Activated CD4-positive, CD25-positive, alpha-beta regulatory T cell treated with anti-CD3 and anti-CD28 coated beads, Interleukin-2, amount 50 U/mL, for 72 hours (primary cell): Measurements from ENCODE around the gene CDC42BPG.

Experiments used
- DNase-seq: peaks from one replicate; pipeline ENCODE4 v3.0.0; 2021

The CDC42BPG gene, protein sequence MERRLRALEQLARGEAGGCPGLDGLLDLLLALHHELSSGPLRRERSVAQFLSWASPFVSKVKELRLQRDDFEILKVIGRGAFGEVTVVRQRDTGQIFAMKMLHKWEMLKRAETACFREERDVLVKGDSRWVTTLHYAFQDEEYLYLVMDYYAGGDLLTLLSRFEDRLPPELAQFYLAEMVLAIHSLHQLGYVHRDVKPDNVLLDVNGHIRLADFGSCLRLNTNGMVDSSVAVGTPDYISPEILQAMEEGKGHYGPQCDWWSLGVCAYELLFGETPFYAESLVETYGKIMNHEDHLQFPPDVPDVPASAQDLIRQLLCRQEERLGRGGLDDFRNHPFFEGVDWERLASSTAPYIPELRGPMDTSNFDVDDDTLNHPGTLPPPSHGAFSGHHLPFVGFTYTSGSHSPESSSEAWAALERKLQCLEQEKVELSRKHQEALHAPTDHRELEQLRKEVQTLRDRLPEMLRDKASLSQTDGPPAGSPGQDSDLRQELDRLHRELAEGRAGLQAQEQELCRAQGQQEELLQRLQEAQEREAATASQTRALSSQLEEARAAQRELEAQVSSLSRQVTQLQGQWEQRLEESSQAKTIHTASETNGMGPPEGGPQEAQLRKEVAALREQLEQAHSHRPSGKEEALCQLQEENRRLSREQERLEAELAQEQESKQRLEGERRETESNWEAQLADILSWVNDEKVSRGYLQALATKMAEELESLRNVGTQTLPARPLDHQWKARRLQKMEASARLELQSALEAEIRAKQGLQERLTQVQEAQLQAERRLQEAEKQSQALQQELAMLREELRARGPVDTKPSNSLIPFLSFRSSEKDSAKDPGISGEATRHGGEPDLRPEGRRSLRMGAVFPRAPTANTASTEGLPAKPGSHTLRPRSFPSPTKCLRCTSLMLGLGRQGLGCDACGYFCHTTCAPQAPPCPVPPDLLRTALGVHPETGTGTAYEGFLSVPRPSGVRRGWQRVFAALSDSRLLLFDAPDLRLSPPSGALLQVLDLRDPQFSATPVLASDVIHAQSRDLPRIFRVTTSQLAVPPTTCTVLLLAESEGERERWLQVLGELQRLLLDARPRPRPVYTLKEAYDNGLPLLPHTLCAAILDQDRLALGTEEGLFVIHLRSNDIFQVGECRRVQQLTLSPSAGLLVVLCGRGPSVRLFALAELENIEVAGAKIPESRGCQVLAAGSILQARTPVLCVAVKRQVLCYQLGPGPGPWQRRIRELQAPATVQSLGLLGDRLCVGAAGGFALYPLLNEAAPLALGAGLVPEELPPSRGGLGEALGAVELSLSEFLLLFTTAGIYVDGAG (N-terminal part only)

DNA sequence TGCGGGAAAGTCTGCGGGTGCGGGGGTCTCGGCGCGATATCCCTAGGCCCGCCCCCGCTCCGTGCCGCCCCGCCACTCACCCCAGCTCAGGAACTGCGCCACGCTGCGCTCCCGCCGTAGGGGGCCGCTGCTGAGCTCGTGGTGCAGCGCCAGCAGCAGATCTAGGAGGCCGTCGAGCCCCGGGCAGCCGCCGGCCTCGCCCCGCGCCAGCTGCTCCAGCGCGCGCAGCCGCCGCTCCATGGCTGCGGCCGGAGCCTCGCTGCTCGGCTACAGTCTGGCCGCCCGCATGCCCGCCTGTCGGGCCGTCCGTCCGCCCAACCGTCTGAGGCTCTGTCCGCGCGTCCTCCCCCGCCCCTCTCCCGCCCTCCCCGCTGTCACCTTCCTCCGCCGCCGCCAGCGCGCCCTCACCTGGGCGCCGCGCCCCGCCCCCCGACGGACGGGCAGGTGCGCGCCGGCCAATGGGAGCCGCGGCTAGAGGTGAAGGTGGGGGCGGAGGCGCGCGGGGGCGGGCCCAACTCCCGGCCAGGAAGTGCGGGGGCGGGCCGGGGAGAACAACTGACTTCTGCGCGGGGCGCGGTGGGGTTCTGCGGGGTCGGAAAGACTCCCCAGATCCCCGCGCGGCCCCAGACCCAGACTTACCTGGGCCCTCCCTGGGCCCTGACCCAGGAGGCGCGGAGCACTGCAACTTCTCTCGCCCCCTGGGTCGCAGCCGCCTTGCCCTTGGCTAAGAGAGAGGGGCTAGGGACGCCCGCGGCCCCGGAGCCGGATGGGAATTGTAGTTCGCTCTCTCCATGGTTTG lies at the start of gene CDC42BPG:
Gene CDC42BPG, minus strand, starts transcription at position 324 of the 799 bp plus-strand sequence. Its CDS starts 84 bp downstream, at position 240.
- DNase-seq = peak; percentile 62

DNA sequence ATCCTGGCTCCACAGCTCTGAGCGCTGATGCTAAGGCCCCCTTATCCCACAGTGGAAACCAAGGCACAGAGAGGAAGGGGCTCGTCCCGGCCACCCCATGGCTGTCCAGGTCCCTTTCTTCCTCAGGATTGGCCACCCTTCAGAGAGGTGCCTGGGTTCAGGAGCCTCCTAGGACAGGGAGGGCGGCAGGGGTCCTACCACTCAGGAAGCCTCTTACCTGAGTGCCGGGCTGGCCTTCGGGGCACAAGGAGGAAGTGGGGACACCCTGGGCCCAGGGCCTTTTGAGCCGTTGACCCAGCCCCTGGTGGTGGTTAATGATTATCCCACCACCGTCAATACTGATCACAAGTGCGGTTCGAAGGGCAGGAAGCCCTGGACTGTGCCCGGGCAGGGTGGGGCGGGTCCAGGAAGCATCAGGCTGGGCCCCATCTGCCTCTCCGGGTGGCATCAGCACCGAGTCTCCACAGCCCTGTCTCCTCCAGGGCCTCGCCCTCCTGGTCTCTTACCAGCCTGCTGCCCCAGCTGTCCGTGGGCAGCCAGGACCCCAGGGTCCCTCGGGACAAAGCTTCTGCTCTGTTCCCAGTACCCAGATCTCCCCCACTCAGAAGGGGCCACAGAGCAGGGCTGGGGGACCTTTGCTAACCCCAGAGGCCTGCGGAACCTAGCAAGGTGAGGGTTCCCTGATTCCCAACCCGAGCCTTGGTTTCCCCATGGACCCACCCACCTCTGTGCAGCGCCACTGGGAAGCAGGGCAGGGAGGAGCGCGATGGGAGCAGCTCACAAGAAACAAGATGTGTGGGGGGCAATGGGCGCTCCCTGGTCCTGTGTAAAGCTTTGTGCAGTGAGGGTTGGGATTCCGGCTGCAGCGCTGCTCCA lies 49.0 kb upstream of the CDC42BPG start:
- no peak for DNase-seq

DNA sequence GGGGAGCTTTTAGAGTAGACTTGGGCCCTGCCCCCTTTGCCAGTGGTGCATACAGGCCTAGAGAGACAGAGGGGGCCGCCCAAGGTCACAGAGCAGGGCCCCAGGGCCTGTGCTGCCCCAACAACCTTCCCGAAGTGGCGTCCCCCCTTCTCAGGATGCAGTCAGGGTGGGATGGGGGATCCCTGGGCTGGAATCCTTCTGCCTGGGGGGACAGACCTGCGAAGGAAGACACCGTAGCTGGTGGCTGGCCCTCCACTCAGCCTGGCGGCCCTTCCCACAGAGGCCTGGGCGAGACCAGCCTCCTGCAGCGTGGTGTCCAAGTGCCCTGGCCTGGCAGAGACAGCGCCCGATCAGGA lies 48.4 kb upstream of the CDC42BPG start:
- no peak for DNase-seq

DNA sequence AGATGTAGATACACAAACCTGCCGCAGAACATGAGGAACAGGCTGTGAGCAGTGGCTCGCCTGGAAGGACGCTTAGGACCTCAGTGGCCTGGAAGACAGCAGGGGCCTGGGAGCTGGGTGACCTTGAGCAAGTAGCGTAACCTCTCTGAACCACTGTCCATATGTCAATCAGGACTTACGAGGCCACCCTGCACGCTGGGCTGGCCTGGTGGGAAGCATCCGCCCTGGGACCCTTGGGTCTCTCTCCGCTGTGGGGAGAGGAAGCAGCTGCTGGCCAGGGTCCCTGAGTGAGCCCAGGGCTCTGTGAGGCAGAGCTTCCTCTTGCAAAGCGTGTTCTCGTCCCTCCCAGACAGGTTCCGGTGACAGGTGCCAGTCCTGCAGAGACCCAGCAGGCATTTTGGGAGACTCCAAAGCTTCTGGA lies 48.0 kb upstream of the CDC42BPG start:
- no peak for DNase-seq

DNA sequence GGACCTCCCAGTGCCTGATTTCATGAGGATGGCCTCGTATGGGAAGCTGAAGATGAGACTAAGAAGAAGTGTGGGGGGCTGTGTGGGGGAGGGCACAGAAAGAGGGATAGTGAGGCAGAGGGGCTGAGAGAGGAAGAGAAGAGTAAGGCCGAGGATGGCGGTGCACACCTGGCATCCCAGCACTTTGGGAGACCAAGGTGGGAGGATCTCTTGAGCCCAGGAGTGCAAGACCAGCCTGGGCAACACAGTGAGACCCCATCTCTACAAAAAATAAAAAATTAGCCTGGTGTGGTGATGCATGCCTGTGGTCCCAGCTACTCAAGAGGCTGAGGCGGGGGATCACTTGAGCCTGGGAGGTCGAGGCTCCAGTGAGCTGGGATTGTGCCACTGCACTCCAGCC lies 47.4 kb upstream of the CDC42BPG start:
- DNase-seq = no peak

DNA sequence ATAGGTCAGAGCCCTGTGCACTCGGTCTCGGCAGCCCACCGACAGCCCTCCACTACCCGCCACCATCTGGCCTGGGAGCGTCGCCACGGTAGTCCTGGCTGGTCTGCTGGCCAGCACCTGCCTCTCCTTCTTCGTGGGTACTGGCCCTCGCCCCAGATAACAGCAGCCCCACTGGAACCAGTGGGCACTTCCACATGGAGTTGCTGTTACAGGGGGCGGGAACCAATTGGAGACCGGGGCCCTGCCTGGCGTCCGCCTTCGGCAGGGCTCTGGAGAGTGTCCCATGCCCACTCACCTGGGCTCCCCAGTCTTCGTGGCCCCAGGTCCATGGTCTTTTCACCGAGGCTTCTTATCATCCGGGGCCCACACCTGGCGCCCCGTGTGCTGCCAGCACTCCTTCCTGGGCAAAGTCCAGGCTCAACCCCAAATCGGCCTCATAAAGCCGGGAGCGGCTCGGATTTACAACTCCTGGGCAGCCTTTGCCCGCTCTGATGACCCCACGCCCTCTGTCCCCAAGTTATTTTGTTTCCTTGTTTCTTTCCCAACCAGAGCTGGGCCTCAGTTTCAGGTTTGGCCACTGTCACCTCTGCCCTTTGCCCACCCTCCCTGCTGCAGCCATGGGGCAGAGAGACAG lies 46.9 kb upstream of the CDC42BPG start:
- DNase-seq = no peak

DNA sequence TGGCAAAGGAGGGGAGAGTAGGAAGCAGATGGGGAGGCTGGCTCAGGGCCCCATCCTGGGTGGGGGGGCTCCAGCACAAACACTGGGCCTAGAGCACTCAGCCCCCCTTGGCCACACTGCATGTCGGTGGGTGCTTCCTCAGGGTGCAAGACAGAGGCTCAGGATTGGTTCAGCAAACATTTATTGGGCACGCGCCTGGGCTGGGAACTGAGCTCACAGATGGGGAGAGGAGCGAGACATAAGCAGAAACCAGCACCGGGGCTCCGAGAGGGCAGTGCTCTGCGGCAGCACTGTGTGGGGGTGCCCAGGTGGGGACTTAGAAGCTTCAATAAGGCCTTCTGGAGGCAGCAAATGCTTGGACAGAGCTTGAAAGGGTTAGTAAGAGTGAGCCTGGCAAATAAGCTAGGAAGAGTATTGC lies 46.1 kb upstream of the CDC42BPG start:
- no peak for DNase-seq

DNA sequence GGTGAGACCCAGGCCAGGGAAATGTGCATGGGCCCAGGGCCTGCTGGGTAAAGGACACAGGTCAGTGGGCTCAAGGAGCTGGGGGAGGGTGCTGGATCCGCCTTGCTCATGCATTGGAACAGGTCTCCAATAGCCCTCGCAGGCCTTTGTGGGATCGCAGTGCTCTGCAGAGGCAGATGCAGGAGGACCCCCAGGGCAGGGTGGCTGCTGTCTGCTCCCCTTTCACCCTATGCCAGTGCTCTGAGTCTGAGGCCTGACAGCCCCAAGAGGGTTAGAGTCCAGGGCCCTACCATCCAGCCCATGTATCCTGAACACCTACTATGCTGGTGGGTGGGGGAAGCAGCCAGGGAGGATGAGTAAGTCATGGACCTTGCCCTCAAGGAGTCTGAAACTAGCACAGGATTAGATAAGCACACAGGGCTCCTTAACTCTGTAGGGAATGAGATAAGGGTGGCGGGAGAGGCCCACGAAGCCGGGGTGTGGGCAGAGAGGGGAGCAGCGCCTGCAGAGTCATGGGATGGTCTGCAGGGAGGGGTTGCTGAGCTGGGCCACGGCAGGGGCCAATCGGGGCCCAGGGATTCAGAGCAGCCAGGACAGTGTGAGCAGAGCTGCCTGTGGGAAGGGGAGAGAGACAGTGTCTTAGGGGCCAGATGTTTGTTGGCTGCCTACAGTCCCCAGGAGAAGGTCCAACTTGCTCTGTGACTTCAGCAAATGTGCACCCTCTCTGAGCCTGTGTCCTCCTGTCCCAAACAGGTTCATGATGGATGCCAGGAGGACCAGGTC lies 44.5 kb upstream of the CDC42BPG start:
- DNase-seq = no peak

DNA sequence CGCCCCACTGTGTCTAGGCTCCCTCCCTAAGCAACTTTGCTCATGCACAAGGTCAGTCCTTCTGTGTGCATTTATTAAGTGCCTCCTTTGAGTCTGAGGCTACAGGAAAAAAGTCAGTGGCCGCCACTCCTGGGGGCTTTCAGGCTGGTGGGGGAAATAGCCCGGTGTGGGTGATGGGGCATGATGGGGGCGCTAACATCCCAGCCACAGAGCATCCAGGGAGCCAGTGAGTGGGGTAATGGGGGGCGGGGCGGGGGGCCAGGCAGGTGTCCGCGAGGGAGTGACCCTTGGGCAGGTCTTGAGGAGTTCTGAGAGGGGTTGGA lies 43.9 kb upstream of the CDC42BPG start:
- DNase-seq = no peak

DNA sequence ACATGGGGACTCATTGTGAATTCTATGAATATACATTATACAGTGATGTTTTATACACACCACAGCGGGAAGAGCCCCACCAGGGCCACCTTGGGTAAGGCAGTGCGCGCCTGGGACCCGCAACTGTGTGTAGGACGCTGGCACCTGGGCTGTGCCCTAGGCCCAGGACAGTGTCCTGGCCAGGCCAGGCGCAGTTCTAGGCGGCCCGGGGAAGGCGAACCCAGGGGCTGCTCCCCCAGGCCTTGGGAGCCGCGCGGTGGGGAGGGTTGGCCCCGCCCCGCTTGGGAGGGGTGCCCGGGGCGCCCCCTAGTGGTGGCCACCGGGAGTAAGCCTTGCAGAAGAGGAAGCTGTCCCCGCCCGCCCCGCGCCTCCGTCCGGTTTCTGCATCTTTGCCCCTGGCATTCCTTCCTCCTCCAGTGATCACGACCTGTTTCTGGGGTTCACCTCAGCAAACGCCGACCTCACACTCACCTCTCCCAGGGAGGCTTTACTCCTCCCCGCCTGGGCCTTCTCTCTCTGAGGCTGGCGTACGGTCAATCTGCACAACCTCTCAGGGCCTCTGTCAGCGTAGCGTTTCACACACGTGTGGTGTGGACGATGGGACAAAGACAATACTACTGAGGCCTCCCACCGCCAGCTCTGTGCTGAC lies 43.4 kb upstream of the CDC42BPG start:
- DNase-seq = peak; percentile 94

DNA sequence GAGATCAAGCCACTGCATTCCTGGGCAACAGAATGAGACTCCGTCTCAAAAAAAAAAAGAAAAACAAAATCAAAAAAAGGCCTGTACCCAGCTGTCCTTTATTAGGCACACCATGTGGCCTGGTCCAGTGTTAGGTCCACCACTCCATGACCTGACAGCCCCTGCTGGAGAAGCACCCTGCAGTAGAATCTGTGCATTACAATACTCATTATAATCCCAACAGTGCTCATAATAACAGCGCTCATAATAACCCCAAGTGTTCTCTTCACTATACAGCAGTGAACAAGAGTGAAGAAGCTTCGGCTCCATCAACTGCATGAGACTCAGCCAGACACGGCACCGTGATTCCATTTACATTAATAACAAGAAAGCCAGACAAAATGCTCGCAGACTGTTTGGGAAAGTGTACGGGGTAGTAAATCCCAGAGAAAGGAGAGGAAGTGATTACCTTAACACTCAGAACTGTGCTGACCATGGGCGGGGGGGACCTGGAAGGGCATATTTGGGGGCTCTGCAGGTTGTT lies 42.8 kb upstream of the CDC42BPG start:
- no peak for DNase-seq

DNA sequence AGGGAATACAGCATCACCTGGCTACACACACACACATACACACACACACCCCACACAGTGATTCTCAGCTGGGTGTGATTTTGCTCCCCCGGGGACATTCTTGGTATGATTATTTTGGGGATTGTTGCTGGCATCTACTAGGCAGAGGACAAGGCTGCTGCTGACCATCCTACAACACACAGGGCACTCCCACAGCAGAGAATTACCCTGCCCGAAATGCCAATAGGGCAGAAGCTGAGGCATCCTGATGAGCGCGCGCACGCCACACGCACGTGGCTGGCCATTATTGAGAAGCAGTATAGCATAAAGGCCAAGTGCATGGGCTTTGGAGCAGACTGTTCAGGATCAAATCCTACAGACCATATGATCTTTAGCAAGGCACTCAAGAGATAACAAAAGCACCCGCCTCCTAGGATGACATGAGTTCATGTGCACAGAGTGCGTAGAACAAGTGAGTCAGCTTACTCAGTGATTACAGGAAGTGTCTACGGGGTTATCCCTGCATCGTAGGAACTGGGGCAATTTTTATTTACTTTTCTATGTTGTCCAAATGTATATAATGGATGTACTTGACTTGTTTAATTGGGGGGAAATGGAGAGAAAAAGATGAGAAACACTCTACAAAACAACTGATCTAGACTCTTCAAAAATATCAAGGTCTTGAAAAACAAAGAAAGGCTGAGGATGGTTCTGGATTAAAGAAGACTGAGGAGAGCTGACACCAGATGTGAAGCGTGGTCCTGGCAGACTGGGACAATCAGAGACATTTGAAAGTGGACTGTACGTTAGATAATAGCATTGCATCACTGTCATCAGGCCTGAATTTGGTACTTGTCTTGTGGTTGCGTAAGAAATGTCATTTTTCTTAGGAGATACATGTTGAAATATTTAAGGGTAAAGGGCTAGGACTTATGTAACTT lies 41.2 kb upstream of the CDC42BPG start:
- no peak for DNase-seq

DNA sequence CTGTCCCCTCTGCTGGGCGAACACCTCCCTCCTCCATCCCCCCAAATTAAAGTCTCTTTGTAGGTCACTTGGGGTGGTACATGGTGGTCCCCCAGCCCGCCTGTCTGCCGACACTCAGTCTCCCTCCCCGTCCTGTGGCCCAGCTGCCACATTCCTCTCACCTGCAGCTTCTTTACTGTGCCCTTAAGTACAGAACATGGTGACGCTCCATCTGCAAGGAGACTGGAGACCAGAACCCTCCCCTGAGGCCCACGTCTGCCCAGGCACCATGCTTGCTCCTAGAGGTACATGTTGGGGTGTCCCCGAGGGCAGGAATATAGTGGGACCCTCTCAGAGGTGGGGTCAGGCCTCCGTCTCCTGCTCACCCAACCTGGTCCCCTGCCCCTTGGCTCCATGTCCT lies 39.6 kb upstream of the CDC42BPG start:
- DNase-seq = no peak

DNA sequence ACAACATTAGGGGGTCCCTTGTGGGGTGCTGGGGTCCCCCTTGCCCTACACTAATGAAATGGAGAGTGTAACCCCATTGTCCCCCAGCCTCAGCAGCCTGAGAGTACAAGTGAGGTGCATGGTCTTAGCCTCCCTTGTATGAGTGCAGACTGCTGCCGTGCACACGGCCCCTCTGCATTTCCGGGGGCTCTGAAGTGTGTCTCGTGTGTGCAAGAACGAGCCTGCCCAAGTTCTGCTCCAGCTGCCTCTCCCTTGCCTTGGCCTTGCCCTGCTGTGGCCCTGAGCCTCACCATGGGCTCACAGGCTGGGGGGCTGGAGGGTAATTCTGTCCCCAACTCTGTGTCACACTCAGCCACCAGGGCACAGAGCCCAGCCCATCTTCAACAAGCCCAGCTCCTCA lies 39.1 kb upstream of the CDC42BPG start:
- DNase-seq = no peak

DNA sequence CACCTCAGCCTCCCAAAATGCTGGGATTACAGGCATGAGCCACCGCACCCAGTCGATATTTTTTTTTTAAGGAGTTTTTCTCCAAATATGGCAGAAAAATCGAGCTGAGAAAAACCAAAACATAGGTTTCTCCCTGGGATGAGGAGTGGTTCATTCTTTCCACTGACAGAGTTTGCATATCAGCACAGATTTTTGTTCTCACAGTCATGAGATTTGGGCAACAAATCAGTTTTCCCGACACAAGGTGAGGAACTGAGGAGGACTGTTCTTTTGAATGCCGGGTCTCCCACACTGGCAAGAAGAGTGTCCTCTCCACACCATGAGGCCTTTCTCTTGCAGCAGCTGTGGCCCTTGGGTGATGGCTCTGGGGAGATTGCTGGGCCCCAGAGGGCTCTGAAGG lies 37.8 kb upstream of the CDC42BPG start:
- DNase-seq = no peak

DNA sequence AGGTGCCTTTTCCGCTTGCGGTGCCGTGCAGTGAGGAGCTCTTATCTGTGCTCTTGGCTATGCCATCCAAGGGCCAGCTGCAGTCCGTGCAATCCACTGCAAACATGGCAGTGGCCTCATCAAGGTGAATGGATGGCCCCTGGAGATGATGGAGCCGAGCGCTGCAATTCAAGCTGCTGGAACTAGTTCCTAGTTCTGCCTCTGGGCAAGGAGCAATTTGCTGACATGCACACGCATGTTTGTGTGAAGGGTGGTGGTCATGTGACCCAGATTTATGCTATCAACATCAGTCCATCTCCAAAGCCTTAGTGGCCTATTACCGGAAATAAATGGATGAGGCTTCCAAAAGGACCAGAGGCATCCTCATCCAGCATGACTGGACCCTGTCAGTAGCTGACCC lies 37.0 kb upstream of the CDC42BPG start:
- DNase-seq = no peak

DNA sequence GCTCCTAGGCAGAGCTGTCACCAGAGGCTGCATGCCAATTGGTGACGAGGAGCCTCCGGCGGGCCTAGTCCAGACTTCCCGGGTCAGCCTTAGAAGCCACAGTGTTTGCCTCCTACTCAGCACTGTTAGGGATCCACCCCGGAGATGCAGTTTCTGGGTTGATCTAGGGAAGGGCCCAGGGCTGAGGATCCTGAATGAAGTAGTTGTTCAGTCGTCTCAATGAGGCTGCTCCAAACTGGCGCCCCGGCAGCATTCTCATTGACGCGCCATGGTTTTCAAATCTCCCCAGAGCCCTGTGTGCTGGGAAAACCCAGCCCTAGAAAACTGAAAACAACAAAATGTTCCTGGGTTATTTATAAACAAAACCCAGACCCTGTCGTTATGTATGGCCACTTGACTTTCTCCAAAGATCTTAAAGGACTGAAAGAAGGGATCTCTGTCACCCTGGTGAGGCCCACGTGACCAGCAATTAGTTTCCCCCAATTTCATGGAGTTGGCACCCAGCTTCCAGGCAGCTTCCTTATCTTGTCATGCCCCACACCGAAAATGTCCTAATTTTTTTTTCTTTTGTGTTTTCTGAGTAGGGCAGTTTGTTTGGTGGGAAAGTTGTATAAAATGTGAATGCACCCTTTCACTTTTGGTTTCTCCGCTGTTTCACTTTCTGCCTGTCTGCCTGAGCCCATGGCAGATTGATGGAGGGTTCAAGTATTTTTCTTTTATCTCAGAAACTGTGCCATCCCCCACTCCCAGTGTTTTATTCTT lies 36.0 kb upstream of the CDC42BPG start:
- DNase-seq = no peak
